HEK293 (cell line): ENCODE measurements around the gene ZNF578.

Experiments used
- BCL11B ChIP-seq: fragments of 450-650 bp; formaldehyde crosslinking; IDR thresholded peaks from 2 replicates; pipeline ENCODE4 v1.5.1; 2016; ENCODE audit warnings: low read depth, missing biosample characterization, missing genetic modification characterization
- CTCF ChIP-seq: fragments of 450-650 bp; formaldehyde crosslinking; IDR thresholded peaks from 2 replicates; pipeline ENCODE4 v1.5.1; 2016; ENCODE audit warnings: missing biosample characterization, missing genetic modification characterization
- MEIS1 ChIP-seq: sonication (generic); formaldehyde crosslinking; IDR thresholded peaks from 2 replicates; pipeline ENCODE4 v1.8.1; 2022; ENCODE audit warnings: missing genetic modification reagents, mild to moderate bottlenecking, borderline replicate concordance
- TCF7L2 ChIP-seq: IDR thresholded peaks from 2 replicates; pipeline ENCODE4 v1.6.1; 2011; ENCODE audit warnings: low read depth, mild to moderate bottlenecking, inconsistent platforms, low read length, moderate library complexity, borderline replicate concordance
- ZFP3 ChIP-seq: fragments of 450-650 bp; formaldehyde crosslinking; IDR thresholded peaks from 2 replicates; pipeline ENCODE4 v1.5.1; 2016; ENCODE audit warnings: low read depth, missing biosample characterization, missing genetic modification characterization
- ZNF23 ChIP-seq: fragments of 450-650 bp; formaldehyde crosslinking; IDR thresholded peaks from 2 replicates; pipeline ENCODE4 v1.5.1; 2016; ENCODE audit warnings: missing biosample characterization, missing genetic modification characterization, borderline replicate concordance
- ZNF302 ChIP-seq: fragments of 450-650 bp; formaldehyde crosslinking; IDR thresholded peaks from 2 replicates; pipeline ENCODE4 v1.5.1; 2016; ENCODE audit warnings: missing biosample characterization, missing genetic modification characterization, low read depth
- ZNF521 ChIP-seq: fragments of 450-650 bp; formaldehyde crosslinking; IDR thresholded peaks from 2 replicates; pipeline ENCODE4 v1.5.1; 2017; ENCODE audit warnings: missing biosample characterization, mild to moderate bottlenecking, missing genetic modification characterization
- ZNF830 ChIP-seq: fragments of 450-650 bp; IDR thresholded peaks from 2 replicates; pipeline ENCODE4 v1.5.0; 2018; ENCODE audit warnings: missing biosample characterization, missing genetic modification characterization, low read depth, mild to moderate bottlenecking, moderate library complexity
- ZXDB ChIP-seq: fragments of 450-650 bp; formaldehyde crosslinking; IDR thresholded peaks from 2 replicates; pipeline ENCODE4 v1.5.1; 2016; ENCODE audit warnings: missing biosample characterization, missing genetic modification characterization

- TF ChIP-seq TCF7L2, result no peak
- no peak for TF ChIP-seq ZNF521
- TF ChIP-seq CTCF, result no peak
- TF ChIP-seq ZXDB (tag by site-specific recombination), result no peak
- TF ChIP-seq ZNF830 (tag by site-specific recombination), result no peak
- TF ChIP-seq ZFP3 (tag by site-specific recombination), result no peak
- no peak for TF ChIP-seq ZNF302 (tag by site-specific recombination)
- no peak for TF ChIP-seq BCL11B
- no peak for TF ChIP-seq MEIS1 (CRISPR knock-in tag)
- no peak for TF ChIP-seq ZNF23 (tag by site-specific recombination)
Measured at GRCh38 chr19:52494518-52494917, 41.2 kb downstream of the ZNF578 start.
